ENCODE results near the gene IFT172. TPM values are rescaled to one million over a fixed set of nuclear protein-coding genes. Genes with fewer than 3 reads are reported as not detected.

The IFT172 gene
- polyA plus RNA-seq, 2 of the 4 experiments (the other 2 are of a cell fraction): 14.0 to 21.6 TPM

DNA sequence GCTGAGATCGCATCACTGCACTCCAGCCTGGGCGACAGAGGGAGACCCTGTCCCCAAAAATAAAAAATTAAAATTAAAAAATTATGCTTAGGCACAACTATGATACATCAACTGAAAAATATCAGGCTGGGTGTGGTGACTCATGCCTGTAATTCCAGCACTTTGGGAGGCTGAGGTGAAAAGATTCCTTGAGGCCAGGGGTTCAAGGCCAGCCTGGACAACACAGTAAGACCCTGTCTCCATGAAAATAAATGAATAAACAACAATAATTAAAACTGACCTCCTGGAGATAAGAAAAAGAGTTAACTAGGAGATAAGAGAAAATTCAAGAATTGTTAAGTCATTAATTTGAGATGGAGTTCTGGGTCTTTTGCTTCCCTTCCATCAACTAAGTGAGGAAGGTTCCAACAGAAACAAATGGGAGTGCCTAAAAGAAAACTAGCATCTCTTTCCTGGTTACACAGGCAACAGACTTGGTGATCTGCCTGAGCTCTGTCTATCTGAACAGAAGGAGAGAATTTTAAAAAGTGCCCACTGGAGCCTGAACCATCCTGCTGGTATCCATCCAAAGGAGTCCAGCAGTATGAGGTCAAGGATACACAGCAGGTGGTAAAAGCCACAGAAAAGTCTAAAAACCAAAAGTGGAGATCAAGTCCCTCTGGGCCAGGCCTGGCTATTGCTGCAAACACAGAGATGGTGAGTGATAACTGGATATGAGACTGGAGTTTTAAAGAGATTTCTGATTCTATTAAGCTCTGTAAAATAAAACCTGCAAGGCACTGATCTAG, 89.0 kb downstream of the IFT172 start:
- ChIA-PET CTCF (interaction anchor here (1.5 to 2.4 kb wide), 2 partner anchors 9 to 16 kb away, joined by 4 to 7 read pairs; partner anchors contain the start of gene PPM1G), POLR2A (interaction anchor here (1.0 kb wide), 1 partner anchor 9 kb away, joined by 4 read pairs; the partner anchor contains the start of gene PPM1G)
- Histone ChIP-seq H3K4me1 (0 out of 3 replicates have a peak, but pooled peaks cover 3% of the 10 kb centered on the region), H3K9me3 (no peaks in the 10 kb centered on the region), H3K4me3 (no peak overlapping the region), H3K27ac (no peak overlapping the region), H3K4me2 (no peak overlapping the region)
- DNase-seq (ENCODE audit: low read depth in 1 of 2, low spot score in 1 of 2): no peak
- no peak for FAIRE-seq
- WGBS (ENCODE audit: missing lambda C conversion rate): 92% methylated on average over 2 of the region's 2 CpGs
- TF ChIP-seq FOSL2 (IDR thresholded peaks at IDR 0.05) (no peak), FOSL2 (CRISPR knock-in tag; IDR thresholded peaks at IDR 0.05) (peak; percentile 32; the same call in 1 of the 2 replicates), ZFP36 (IDR thresholded peaks at IDR 0.05; ENCODE audit: borderline replicate concordance, partially characterized antibody) (no peak)
- ATAC-seq: no peak

DNA sequence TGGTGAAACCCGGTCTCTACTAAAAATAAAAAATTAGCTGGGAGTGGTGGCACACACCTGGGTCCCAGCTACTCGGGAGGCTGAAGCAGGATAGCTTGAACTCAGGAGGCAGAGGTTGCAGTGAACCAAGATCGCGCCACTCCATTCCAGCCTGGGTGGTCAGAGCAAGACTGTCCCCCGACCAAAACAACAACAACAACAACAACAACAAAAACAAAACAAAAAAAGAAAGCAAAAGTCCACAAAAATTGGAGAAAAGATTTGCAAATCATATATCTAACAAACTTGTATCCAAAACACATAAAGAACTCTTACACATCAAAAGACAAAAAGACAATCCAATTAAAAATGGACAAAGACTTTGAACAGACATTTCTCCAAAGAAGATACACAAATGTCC, 90.6 kb downstream of the IFT172 start:
- FAIRE-seq: no peak
- H3K9me3 ChIP-seq: no peaks in the 10 kb centered on the region
- H3K4me2 ChIP-seq: no peak overlapping the region
- 0 out of 3 replicates have a peak, but pooled peaks cover 3% of the 10 kb centered on the region for H3K4me1 ChIP-seq
- no peak for ATAC-seq
- 93% methylated on average over 5 of the region's 5 CpGs for WGBS (ENCODE audit: missing lambda C conversion rate)
- TF ChIP-seq ESRRA (IDR thresholded peaks at IDR 0.05; ENCODE audit: borderline replicate concordance, low read length): no peak
- no peak for TF ChIP-seq CEBPB (IDR thresholded peaks at IDR 0.05)
- TF ChIP-seq, protein P1, sequence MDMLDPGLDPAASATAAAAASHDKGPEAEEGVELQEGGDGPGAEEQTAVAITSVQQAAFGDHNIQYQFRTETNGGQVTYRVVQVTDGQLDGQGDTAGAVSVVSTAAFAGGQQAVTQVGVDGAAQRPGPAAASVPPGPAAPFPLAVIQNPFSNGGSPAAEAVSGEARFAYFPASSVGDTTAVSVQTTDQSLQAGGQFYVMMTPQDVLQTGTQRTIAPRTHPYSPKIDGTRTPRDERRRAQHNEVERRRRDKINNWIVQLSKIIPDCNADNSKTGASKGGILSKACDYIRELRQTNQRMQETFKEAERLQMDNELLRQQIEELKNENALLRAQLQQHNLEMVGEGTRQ (IDR thresholded peaks at IDR 0.05): no peak
- TF ChIP-seq, protein P2, sequence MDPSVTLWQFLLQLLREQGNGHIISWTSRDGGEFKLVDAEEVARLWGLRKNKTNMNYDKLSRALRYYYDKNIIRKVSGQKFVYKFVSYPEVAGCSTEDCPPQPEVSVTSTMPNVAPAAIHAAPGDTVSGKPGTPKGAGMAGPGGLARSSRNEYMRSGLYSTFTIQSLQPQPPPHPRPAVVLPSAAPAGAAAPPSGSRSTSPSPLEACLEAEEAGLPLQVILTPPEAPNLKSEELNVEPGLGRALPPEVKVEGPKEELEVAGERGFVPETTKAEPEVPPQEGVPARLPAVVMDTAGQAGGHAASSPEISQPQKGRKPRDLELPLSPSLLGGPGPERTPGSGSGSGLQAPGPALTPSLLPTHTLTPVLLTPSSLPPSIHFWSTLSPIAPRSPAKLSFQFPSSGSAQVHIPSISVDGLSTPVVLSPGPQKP (IDR thresholded peaks at IDR 0.05; ENCODE audit: low read depth, low read length): no peak
- TF ChIP-seq KDM5A (IDR thresholded peaks at IDR 0.05): no peak
- TF ChIP-seq RARB (CRISPR knock-in tag; IDR thresholded peaks at IDR 0.05): no peak
- TF ChIP-seq MAFK (IDR thresholded peaks at IDR 0.05; ENCODE audit: partially characterized antibody): no peak
- TF ChIP-seq HOXB13 (CRISPR knock-in tag; IDR thresholded peaks at IDR 0.05; ENCODE audit: low read depth): no peak
- TF ChIP-seq TP53 (CRISPR knock-in tag; IDR thresholded peaks at IDR 0.05): no peak
- TF ChIP-seq, protein P3, sequence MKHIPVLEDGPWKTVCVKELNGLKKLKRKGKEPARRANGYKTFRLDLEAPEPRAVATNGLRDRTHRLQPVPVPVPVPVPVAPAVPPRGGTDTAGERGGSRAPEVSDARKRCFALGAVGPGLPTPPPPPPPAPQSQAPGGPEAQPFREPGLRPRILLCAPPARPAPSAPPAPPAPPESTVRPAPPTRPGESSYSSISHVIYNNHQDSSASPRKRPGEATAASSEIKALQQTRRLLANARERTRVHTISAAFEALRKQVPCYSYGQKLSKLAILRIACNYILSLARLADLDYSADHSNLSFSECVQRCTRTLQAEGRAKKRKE (CRISPR knock-in tag; IDR thresholded peaks at IDR 0.05; ENCODE audit: low read depth): no peak
- TF ChIP-seq EHF (CRISPR knock-in tag; IDR thresholded peaks at IDR 0.05): no peak
- no peak for TF ChIP-seq HOXB5 (CRISPR knock-in tag; IDR thresholded peaks at IDR 0.05)
- TF ChIP-seq, protein P4, sequence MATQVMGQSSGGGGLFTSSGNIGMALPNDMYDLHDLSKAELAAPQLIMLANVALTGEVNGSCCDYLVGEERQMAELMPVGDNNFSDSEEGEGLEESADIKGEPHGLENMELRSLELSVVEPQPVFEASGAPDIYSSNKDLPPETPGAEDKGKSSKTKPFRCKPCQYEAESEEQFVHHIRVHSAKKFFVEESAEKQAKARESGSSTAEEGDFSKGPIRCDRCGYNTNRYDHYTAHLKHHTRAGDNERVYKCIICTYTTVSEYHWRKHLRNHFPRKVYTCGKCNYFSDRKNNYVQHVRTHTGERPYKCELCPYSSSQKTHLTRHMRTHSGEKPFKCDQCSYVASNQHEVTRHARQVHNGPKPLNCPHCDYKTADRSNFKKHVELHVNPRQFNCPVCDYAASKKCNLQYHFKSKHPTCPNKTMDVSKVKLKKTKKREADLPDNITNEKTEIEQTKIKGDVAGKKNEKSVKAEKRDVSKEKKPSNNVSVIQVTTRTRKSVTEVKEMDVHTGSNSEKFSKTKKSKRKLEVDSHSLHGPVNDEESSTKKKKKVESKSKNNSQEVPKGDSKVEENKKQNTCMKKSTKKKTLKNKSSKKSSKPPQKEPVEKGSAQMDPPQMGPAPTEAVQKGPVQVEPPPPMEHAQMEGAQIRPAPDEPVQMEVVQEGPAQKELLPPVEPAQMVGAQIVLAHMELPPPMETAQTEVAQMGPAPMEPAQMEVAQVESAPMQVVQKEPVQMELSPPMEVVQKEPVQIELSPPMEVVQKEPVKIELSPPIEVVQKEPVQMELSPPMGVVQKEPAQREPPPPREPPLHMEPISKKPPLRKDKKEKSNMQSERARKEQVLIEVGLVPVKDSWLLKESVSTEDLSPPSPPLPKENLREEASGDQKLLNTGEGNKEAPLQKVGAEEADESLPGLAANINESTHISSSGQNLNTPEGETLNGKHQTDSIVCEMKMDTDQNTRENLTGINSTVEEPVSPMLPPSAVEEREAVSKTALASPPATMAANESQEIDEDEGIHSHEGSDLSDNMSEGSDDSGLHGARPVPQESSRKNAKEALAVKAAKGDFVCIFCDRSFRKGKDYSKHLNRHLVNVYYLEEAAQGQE (IDR thresholded peaks at IDR 0.05): no peak
- TF ChIP-seq JUN (IDR thresholded peaks at IDR 0.05): no peak
- no peak for TF ChIP-seq CHD4 (IDR thresholded peaks at IDR 0.05; ENCODE audit: borderline replicate concordance)
- no peak for TF ChIP-seq RNF2 (IDR thresholded peaks at IDR 0.05; ENCODE audit: borderline replicate concordance, low read depth)
- no peak for TF ChIP-seq SREBF2 (IDR thresholded peaks at IDR 0.05)
- ChIA-PET POLR2A (interaction anchor here (1.1 kb wide), 1 partner anchor 29 kb away, joined by 3 read pairs; the partner anchor contains the start of gene NRBP1), CTCF (interaction anchor here (2.3 kb wide), 1 partner anchor 9 kb away, joined by 15 read pairs; the partner anchor contains the start of gene PPM1G)
- no peak overlapping the region for H3K4me3 ChIP-seq
- no peak for DNase-seq (ENCODE audit: low read depth in 1 of 2, low spot score in 1 of 2)
- no peak overlapping the region for H3K27ac ChIP-seq

Small RNA genes within 50 kb of the gene (small RNA-seq; reads per million reads assigned to genes)
- 0 to 0.43 (median 0) reads per million in 6 experiments for gene RNU6-986P

Other genes starting within 250 kb of the IFT172 start
- 0.90 and 0.97 TPM in 2 replicates for gene SLC30A3, start 226.7 kb downstream of the IFT172 start, polyA plus RNA-seq (2011; rRNA removed)
- 1.6 to 1.9 TPM (median 1.7 TPM) in 3 replicates for gene SLC30A3, start 226.7 kb downstream of the IFT172 start, polyA plus RNA-seq (2017; fragmentation: RNase III; extraction: RNeasy Plus Mini Kit Qiagen cat#74134 plus additional on column Dnase treatment)
- 0.12 TPM in 1 of 2 replicates, not detected in the other for gene DNAJC5G, start 214.3 kb downstream of the IFT172 start, polyA plus RNA-seq (2011; rRNA removed)
- gene DNAJC5G, start 214.3 kb downstream of the IFT172 start, polyA plus RNA-seq (2017; fragmentation: RNase III; extraction: RNeasy Plus Mini Kit Qiagen cat#74134 plus additional on column Dnase treatment): not detected in 3 replicates
- 0.05 and 0.14 TPM in 2 replicates for gene TRIM54, start 207.3 kb downstream of the IFT172 start, polyA plus RNA-seq (2011; rRNA removed)
- 0.07 to 0.13 TPM (median 0.11 TPM) in 3 replicates for gene TRIM54, start 207.3 kb downstream of the IFT172 start, polyA plus RNA-seq (2017; fragmentation: RNase III; extraction: RNeasy Plus Mini Kit Qiagen cat#74134 plus additional on column Dnase treatment)
- gene UCN, start 181.3 kb downstream of the IFT172 start, polyA plus RNA-seq (2011; rRNA removed): 1.0 TPM in 2 replicates
- 0.76 to 1.3 TPM (median 1.0 TPM) in 3 replicates for gene UCN, start 181.3 kb downstream of the IFT172 start, polyA plus RNA-seq (2017; fragmentation: RNase III; extraction: RNeasy Plus Mini Kit Qiagen cat#74134 plus additional on column Dnase treatment)
- gene MPV17, start 166.6 kb downstream of the IFT172 start, polyA plus RNA-seq (2011; rRNA removed): 130 and 157 TPM in 2 replicates
- gene MPV17, start 166.6 kb downstream of the IFT172 start, polyA plus RNA-seq (2017; fragmentation: RNase III; extraction: RNeasy Plus Mini Kit Qiagen cat#74134 plus additional on column Dnase treatment): 61.4 to 70.5 TPM (median 67.7 TPM) in 3 replicates
- 101 and 130 TPM in 2 replicates for gene GTF3C2, start 133.0 kb downstream of the IFT172 start, polyA plus RNA-seq (2011; rRNA removed)
- gene GTF3C2, start 133.0 kb downstream of the IFT172 start, polyA plus RNA-seq (2017; fragmentation: RNase III; extraction: RNeasy Plus Mini Kit Qiagen cat#74134 plus additional on column Dnase treatment): 69.2 to 78.2 TPM (median 75.4 TPM) in 3 replicates
- gene EIF2B4, start 119.4 kb downstream of the IFT172 start, polyA plus RNA-seq (2011; rRNA removed): 62.8 and 90.3 TPM in 2 replicates
- gene EIF2B4, start 119.4 kb downstream of the IFT172 start, polyA plus RNA-seq (2017; fragmentation: RNase III; extraction: RNeasy Plus Mini Kit Qiagen cat#74134 plus additional on column Dnase treatment): 73.5 to 75.8 TPM (median 74.5 TPM) in 3 replicates
- gene SNX17, start 119.1 kb downstream of the IFT172 start, polyA plus RNA-seq (2011; rRNA removed): 141 and 158 TPM in 2 replicates
- gene SNX17, start 119.1 kb downstream of the IFT172 start, polyA plus RNA-seq (2017; fragmentation: RNase III; extraction: RNeasy Plus Mini Kit Qiagen cat#74134 plus additional on column Dnase treatment): 150 to 166 TPM (median 154 TPM) in 3 replicates
- gene ZNF513, start 109.0 kb downstream of the IFT172 start, polyA plus RNA-seq (2011; rRNA removed): 9.9 and 10.8 TPM in 2 replicates
- 13.1 to 22.7 TPM (median 22.1 TPM) in 3 replicates for gene ZNF513, start 109.0 kb downstream of the IFT172 start, polyA plus RNA-seq (2017; fragmentation: RNase III; extraction: RNeasy Plus Mini Kit Qiagen cat#74134 plus additional on column Dnase treatment)
- gene PPM1G, start 80.2 kb downstream of the IFT172 start, polyA plus RNA-seq (2011; rRNA removed): 123 and 129 TPM in 2 replicates
- gene PPM1G, start 80.2 kb downstream of the IFT172 start, polyA plus RNA-seq (2017; fragmentation: RNase III; extraction: RNeasy Plus Mini Kit Qiagen cat#74134 plus additional on column Dnase treatment): 222 to 230 TPM (median 230 TPM) in 3 replicates
- 229 and 231 TPM in 2 replicates for gene NRBP1, start 61.1 kb downstream of the IFT172 start, polyA plus RNA-seq (2011; rRNA removed)
- 126 to 140 TPM (median 138 TPM) in 3 replicates for gene NRBP1, start 61.1 kb downstream of the IFT172 start, polyA plus RNA-seq (2017; fragmentation: RNase III; extraction: RNeasy Plus Mini Kit Qiagen cat#74134 plus additional on column Dnase treatment)
- 1.2 and 1.3 TPM in 2 replicates for gene KRTCAP3, start 47.4 kb downstream of the IFT172 start, polyA plus RNA-seq (2011; rRNA removed)
- gene KRTCAP3, start 47.4 kb downstream of the IFT172 start, polyA plus RNA-seq (2017; fragmentation: RNase III; extraction: RNeasy Plus Mini Kit Qiagen cat#74134 plus additional on column Dnase treatment): 0.68 to 0.92 TPM (median 0.79 TPM) in 3 replicates
- gene FNDC4, start 5.5 kb upstream of the IFT172 start, polyA plus RNA-seq (2011; rRNA removed): 1.5 TPM in 2 replicates
- gene FNDC4, start 5.5 kb upstream of the IFT172 start, polyA plus RNA-seq (2017; fragmentation: RNase III; extraction: RNeasy Plus Mini Kit Qiagen cat#74134 plus additional on column Dnase treatment): 1.6 to 2.3 TPM (median 1.8 TPM) in 3 replicates
- 0.48 and 0.65 TPM in 2 replicates for gene GCKR, start 7.1 kb upstream of the IFT172 start, polyA plus RNA-seq (2011; rRNA removed)
- gene GCKR, start 7.1 kb upstream of the IFT172 start, polyA plus RNA-seq (2017; fragmentation: RNase III; extraction: RNeasy Plus Mini Kit Qiagen cat#74134 plus additional on column Dnase treatment): 0.10 to 0.30 TPM (median 0.25 TPM) in 3 replicates
- gene ZNF512, start 93.3 kb upstream of the IFT172 start, polyA plus RNA-seq (2011; rRNA removed): 55.4 and 60.4 TPM in 2 replicates
- gene ZNF512, start 93.3 kb upstream of the IFT172 start, polyA plus RNA-seq (2017; fragmentation: RNase III; extraction: RNeasy Plus Mini Kit Qiagen cat#74134 plus additional on column Dnase treatment): 22.0 to 25.3 TPM (median 22.6 TPM) in 3 replicates
- gene CCDC121, start 139.3 kb upstream of the IFT172 start, polyA plus RNA-seq (2011; rRNA removed): 7.2 and 7.8 TPM in 2 replicates
- gene CCDC121, start 139.3 kb upstream of the IFT172 start, polyA plus RNA-seq (2017; fragmentation: RNase III; extraction: RNeasy Plus Mini Kit Qiagen cat#74134 plus additional on column Dnase treatment): 4.6 to 5.2 TPM (median 4.9 TPM) in 3 replicates
- gene GPN1, start 139.3 kb upstream of the IFT172 start, polyA plus RNA-seq (2011; rRNA removed): 98.9 and 117 TPM in 2 replicates
- 59.8 to 59.9 TPM (median 59.9 TPM) in 3 replicates for gene GPN1, start 139.3 kb upstream of the IFT172 start, polyA plus RNA-seq (2017; fragmentation: RNase III; extraction: RNeasy Plus Mini Kit Qiagen cat#74134 plus additional on column Dnase treatment)
- gene SUPT7L, start 173.9 kb upstream of the IFT172 start, polyA plus RNA-seq (2011; rRNA removed): 67.0 and 73.1 TPM in 2 replicates
- gene SUPT7L, start 173.9 kb upstream of the IFT172 start, polyA plus RNA-seq (2017; fragmentation: RNase III; extraction: RNeasy Plus Mini Kit Qiagen cat#74134 plus additional on column Dnase treatment): 34.5 to 41.2 TPM (median 39.5 TPM) in 3 replicates
- gene SLC4A1AP, start 174.1 kb upstream of the IFT172 start, polyA plus RNA-seq (2011; rRNA removed): 21.1 and 33.0 TPM in 2 replicates
- 30.0 to 32.6 TPM (median 31.8 TPM) in 3 replicates for gene SLC4A1AP, start 174.1 kb upstream of the IFT172 start, polyA plus RNA-seq (2017; fragmentation: RNase III; extraction: RNeasy Plus Mini Kit Qiagen cat#74134 plus additional on column Dnase treatment)